ENCODE results near the gene TMEM72. TPM values are rescaled to one million over a fixed set of nuclear protein-coding genes. Genes with fewer than 3 reads are reported as not detected.

Gene TMEM72
- total RNA-seq, 1 experiment from 2014 or later, result not detected

DNA sequence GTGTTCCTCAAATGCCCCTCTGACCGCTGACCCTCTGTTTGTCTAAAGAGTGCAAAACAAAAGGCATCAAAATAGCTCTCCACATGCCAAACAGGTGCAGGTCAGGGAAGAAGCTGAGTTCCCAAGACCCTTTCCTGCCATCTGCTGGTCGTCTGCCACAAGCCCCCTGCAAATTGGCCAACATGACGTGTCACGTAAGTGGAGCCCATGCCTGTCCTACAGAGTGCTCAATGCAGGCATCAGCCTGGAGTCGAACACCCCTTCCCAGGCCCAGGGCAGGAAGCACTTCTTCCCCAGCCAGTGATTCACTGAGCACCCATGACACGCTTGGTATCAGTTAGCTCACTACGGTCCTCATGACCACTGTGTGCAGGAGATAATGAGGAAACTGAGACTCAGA lies 14.1 kb downstream of the TMEM72 start:
- no peak; the same call in 1 of the 2 replicates for ATAC-seq

DNA sequence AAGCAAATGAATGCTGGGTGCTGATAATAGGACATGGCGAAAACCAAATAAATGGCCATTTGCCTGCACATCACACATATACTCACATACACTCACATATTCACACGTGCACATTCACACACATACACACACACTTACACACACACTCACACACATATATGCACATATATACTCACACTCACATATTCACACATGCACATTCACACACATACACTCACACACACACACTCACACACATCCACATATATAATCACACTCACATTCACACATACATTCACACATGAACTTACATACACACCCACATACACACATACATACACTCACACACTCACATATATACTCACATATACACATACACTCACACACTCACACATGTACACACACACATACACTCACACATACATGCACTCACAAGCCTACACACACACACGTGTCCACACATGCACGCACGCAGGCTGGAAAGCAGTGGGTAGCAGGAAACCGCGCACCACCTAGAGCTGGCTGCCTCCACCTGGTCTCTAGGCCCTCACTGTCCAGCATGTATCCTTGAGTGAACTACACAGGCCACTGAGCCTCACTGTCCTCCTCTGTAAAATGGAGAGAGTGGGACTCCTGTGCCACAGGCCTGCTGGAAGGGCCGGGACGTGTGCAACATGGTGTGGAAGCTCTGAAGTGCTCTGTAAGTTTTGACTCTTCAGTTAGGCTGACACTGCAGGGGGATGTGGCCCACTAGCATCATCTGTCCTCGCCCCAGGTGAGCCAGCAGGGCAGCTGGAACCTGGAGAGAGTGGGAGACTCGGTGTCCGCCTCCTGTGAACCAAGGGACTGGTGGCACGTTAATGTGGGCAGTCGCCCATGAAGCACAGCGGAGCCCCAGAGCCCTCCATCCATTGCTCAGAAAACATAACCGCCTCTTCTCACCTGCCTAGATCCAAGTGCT lies 14.9 kb downstream of the TMEM72 start:
- no peaks in the 10 kb centered on the region for H3K27me3 ChIP-seq (ENCODE audit: control insufficient read depth, insufficient read depth, low read length)
- no peak overlapping the region for H3K27ac ChIP-seq (ENCODE audit: low read length)
- no peaks in the 10 kb centered on the region for H3K4me1 ChIP-seq (ENCODE audit: control insufficient read depth, insufficient read depth, low read length)
- POLR2A ChIA-PET, result no interaction called here
- intact Hi-C loops (cut with micrococcal nuclease; ENCODE audit: unreplicated experiment) (no loop called here), in situ Hi-C loops (cut with HindIII; ENCODE audit: low pct_unique_long_range_greater_than_20kb, low sequenced_read_pairs) (no loop called here)
- no peaks in the 10 kb centered on the region for H3K36me3 ChIP-seq (ENCODE audit: control insufficient read depth, insufficient read depth, low read length)
- CTCF ChIA-PET, result no interaction called here
- no peak for ATAC-seq
- H3K9me3 ChIP-seq (ENCODE audit: control insufficient read depth, insufficient read depth, low read depth, low read length), result no peaks in the 10 kb centered on the region
- DNase-seq (ENCODE audit: low read depth, low spot score), result no peak
- H3K4me3 ChIP-seq (ENCODE audit: low read depth in 2 of 2, low read length in 2 of 2), result no peak overlapping the region
- BruUV-seq (replicated peaks), result no TSS peak
- TF ChIP-seq SIN3A (IDR thresholded peaks at IDR 0.05; ENCODE audit: borderline replicate concordance, insufficient read depth, low read depth, low read length), result no peak
- no peak for TF ChIP-seq TCF7L2 (IDR thresholded peaks at IDR 0.05; ENCODE audit: low read depth, low read length)
- TF ChIP-seq CTCF (IDR thresholded peaks at IDR 0.05), result no peak
- no peak for TF ChIP-seq REST (IDR thresholded peaks at IDR 0.05; ENCODE audit: insufficient read depth in 1 of 2, low read depth in 2 of 2, low read length in 1 of 2)

More for the DNA sequence above, 14.1 kb downstream of the TMEM72 start:
- no peak for DNase-seq (ENCODE audit: low read depth, low spot score)
- no peaks in the 10 kb centered on the region for H3K9me3 ChIP-seq (ENCODE audit: control insufficient read depth, insufficient read depth, low read depth, low read length)
- H3K27me3 ChIP-seq (ENCODE audit: control insufficient read depth, insufficient read depth, low read length), result no peaks in the 10 kb centered on the region
- no peak overlapping the region for H3K27ac ChIP-seq (ENCODE audit: low read length)
- ChIA-PET POLR2A (no interaction called here), CTCF (no interaction called here)
- in situ Hi-C loops (cut with HindIII; ENCODE audit: low pct_unique_long_range_greater_than_20kb, low sequenced_read_pairs) (no loop called here), intact Hi-C loops (cut with micrococcal nuclease; ENCODE audit: unreplicated experiment) (no loop called here)
- no peaks in the 10 kb centered on the region for H3K4me1 ChIP-seq (ENCODE audit: control insufficient read depth, insufficient read depth, low read length)
- H3K4me3 ChIP-seq (ENCODE audit: low read depth in 2 of 2, low read length in 2 of 2), result no peak overlapping the region
- TF ChIP-seq CTCF (IDR thresholded peaks at IDR 0.05) (no peak; the same call in 1 of the 2 replicates), POLR2AphosphoS5 (IDR thresholded peaks at IDR 0.05; ENCODE audit: low read depth, low read length) (no peak), REST (IDR thresholded peaks at IDR 0.05; ENCODE audit: insufficient read depth in 1 of 2, low read depth in 2 of 2, low read length in 1 of 2) (no peak), TCF7L2 (IDR thresholded peaks at IDR 0.05; ENCODE audit: low read depth, low read length) (no peak), SIN3A (IDR thresholded peaks at IDR 0.05; ENCODE audit: borderline replicate concordance, insufficient read depth, low read depth, low read length) (no peak)
- BruUV-seq (replicated peaks), result no TSS peak
- H3K36me3 ChIP-seq (ENCODE audit: control insufficient read depth, insufficient read depth, low read length), result no peaks in the 10 kb centered on the region
